ENCODE data around the gene SLITRK1. TPM values are rescaled to one million over a fixed set of nuclear protein-coding genes. Genes with fewer than 3 reads are reported as not detected.

Gene SLITRK1
- total RNA-seq, 2 experiments from 2014 or later, result not detected

DNA sequence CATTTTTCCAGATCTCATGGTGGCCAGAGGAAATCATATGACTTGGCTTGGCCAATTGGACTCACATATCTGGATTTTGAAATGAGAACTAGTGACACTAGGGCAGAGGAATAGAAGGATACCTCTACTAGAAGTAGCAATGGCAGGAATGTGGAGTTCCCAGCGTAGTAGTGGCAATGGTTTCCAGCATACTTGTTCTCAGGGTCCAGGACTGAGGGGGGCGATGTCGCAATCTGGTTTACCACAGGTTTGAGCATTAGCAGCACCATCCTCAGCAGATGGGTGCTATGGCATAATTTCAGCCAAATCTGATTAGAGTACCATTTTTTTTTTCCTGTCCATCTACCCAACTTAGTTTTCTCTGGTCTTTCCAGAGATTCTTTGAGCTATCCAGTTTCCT, 8.1 kb upstream of the SLITRK1 start:
- CTCF ChIA-PET (ENCODE audit: unreplicated experiment), result no interaction called here
- Histone ChIP-seq H4K20me1 (ENCODE audit: insufficient read depth, low read length) (no peaks in the 10 kb centered on the region), H3K36me3 (ENCODE audit: insufficient read depth, low read length) (no peaks in the 10 kb centered on the region), H3K27ac (ENCODE audit: low read depth, low read length, poor library complexity, severe bottlenecking) (no peak overlapping the region), H2AFZ (ENCODE audit: low read length) (no peak overlapping the region), H3K4me2 (ENCODE audit: low read length) (no peak overlapping the region), H3K4me1 (ENCODE audit: insufficient read depth, low read length, poor library complexity, severe bottlenecking) (no peaks in the 10 kb centered on the region), H3K9me2 (ENCODE audit: insufficient read depth, low read length) (no peaks in the 10 kb centered on the region), H3K9me3 (ENCODE audit: low read length) (no peaks in the 10 kb centered on the region), H3K4me3 (ENCODE audit: low read depth, low read length, poor library complexity, severe bottlenecking) (no peak overlapping the region), H3K79me2 (ENCODE audit: insufficient read depth, low read depth, low read length) (no peaks in the 10 kb centered on the region)
- no TSS peak for BruUV-seq (replicated peaks)
- POLR2A ChIA-PET, result interaction anchor here (0.6 to 0.7 kb wide), 2 partner anchors 21 to 142 kb away, joined by 3 read pairs; no protein-coding TSS in a partner anchor
- TF ChIP-seq EZH2phosphoT487 (IDR thresholded peaks at IDR 0.05; ENCODE audit: borderline replicate concordance, low read depth, low read length), result no peak
- TF ChIP-seq, protein P1, sequence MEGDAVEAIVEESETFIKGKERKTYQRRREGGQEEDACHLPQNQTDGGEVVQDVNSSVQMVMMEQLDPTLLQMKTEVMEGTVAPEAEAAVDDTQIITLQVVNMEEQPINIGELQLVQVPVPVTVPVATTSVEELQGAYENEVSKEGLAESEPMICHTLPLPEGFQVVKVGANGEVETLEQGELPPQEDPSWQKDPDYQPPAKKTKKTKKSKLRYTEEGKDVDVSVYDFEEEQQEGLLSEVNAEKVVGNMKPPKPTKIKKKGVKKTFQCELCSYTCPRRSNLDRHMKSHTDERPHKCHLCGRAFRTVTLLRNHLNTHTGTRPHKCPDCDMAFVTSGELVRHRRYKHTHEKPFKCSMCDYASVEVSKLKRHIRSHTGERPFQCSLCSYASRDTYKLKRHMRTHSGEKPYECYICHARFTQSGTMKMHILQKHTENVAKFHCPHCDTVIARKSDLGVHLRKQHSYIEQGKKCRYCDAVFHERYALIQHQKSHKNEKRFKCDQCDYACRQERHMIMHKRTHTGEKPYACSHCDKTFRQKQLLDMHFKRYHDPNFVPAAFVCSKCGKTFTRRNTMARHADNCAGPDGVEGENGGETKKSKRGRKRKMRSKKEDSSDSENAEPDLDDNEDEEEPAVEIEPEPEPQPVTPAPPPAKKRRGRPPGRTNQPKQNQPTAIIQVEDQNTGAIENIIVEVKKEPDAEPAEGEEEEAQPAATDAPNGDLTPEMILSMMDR (conservative IDR thresholded peaks at IDR 0.05; ENCODE audit: low read length), result no peak
- intact Hi-C loops (cut with micrococcal nuclease; ENCODE audit: unreplicated experiment), result no loop called here
- DNase-seq (ENCODE audit: low spot score), result no peak

DNA sequence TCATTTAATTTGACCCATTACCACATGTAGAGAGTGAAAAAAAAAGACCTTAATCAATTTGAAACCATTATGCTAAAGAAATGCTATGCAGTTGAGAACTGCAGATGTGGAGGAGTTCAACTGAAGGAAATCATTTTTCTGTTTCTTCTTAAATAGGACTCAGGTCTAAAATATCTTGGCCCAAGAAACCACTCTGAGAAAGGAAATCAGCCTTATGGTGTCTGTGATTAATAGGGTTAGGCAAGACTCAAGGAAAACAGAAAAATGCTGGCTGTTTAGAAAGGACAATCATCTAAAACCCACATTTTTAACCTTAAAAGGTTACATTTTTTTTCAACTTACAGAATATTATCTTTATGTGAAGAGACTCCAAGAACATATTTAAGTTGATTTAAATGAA, 1.9 kb upstream of the SLITRK1 start:
- no peak for DNase-seq (ENCODE audit: low spot score)
- no peak overlapping the region for H3K4me2 ChIP-seq (ENCODE audit: low read length)
- TF ChIP-seq EZH2phosphoT487 (IDR thresholded peaks at IDR 0.05; ENCODE audit: borderline replicate concordance, low read depth, low read length), result no peak
- TF ChIP-seq, protein P1 (conservative IDR thresholded peaks at IDR 0.05; ENCODE audit: low read length), result no peak
- H3K9me3 ChIP-seq (ENCODE audit: low read length), result no peaks in the 10 kb centered on the region
- no TSS peak for BruUV-seq (replicated peaks)
- H2AFZ ChIP-seq (ENCODE audit: low read length), result no peak overlapping the region
- no peaks in the 10 kb centered on the region for H3K4me1 ChIP-seq (ENCODE audit: insufficient read depth, low read length, poor library complexity, severe bottlenecking)
- no peak overlapping the region for H3K27ac ChIP-seq (ENCODE audit: low read depth, low read length, poor library complexity, severe bottlenecking)
- H3K79me2 ChIP-seq (ENCODE audit: insufficient read depth, low read depth, low read length), result no peaks in the 10 kb centered on the region
- ChIA-PET POLR2A (no interaction called here), CTCF (ENCODE audit: unreplicated experiment) (no interaction called here)
- intact Hi-C loops (cut with micrococcal nuclease; ENCODE audit: unreplicated experiment), result no loop called here
- H4K20me1 ChIP-seq (ENCODE audit: insufficient read depth, low read length), result no peaks in the 10 kb centered on the region
- H3K36me3 ChIP-seq (ENCODE audit: insufficient read depth, low read length), result no peaks in the 10 kb centered on the region
- no peak overlapping the region for H3K4me3 ChIP-seq (ENCODE audit: low read depth, low read length, poor library complexity, severe bottlenecking)
- no peaks in the 10 kb centered on the region for H3K9me2 ChIP-seq (ENCODE audit: insufficient read depth, low read length)

DNA sequence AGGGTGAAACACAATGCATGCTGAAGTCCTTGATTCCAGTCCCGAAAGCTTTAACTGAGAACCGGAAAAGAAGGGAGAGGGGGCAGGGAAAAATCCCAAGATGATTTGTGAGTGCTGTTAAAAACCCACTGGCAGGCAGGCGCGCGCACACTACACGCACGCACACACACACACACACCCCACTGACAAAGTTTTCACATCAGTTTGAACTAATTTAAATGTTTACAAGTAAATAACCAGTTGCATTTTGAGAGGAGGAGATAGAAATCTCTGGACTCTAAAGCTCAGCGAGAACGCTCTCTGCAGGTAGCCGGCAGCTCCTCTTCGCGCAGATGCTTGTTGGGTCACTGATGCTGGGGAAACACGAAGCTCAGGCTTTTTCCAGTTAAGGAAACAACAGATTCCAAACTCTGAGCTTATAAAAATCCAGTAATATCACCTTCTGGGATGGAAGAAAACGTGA, 818 bp upstream of the SLITRK1 start:
- Histone ChIP-seq H3K4me2 (ENCODE audit: low read length) (no peak overlapping the region), H3K4me3 (ENCODE audit: low read depth, low read length, poor library complexity, severe bottlenecking) (no peak overlapping the region), H3K36me3 (ENCODE audit: insufficient read depth, low read length) (no peaks in the 10 kb centered on the region), H4K20me1 (ENCODE audit: insufficient read depth, low read length) (no peaks in the 10 kb centered on the region), H3K79me2 (ENCODE audit: insufficient read depth, low read depth, low read length) (no peaks in the 10 kb centered on the region), H2AFZ (ENCODE audit: low read length) (no peak overlapping the region), H3K27ac (ENCODE audit: low read depth, low read length, poor library complexity, severe bottlenecking) (no peak overlapping the region), H3K9me2 (ENCODE audit: insufficient read depth, low read length) (no peaks in the 10 kb centered on the region), H3K9me3 (ENCODE audit: low read length) (no peaks in the 10 kb centered on the region), H3K4me1 (ENCODE audit: insufficient read depth, low read length, poor library complexity, severe bottlenecking) (no peaks in the 10 kb centered on the region)
- BruUV-seq (replicated peaks), result no TSS peak
- ChIA-PET CTCF (ENCODE audit: unreplicated experiment) (no interaction called here), POLR2A (interaction anchor here (1.2 kb wide), 1 partner anchor 9 kb away, joined by 4 read pairs; no protein-coding TSS in a partner anchor)
- TF ChIP-seq, protein P1 (conservative IDR thresholded peaks at IDR 0.05; ENCODE audit: low read length), result no peak
- no peak for TF ChIP-seq EZH2phosphoT487 (IDR thresholded peaks at IDR 0.05; ENCODE audit: borderline replicate concordance, low read depth, low read length)
- intact Hi-C loops (cut with micrococcal nuclease; ENCODE audit: unreplicated experiment), result no loop called here
- DNase-seq (ENCODE audit: low spot score), result no peak
